Ascending aorta (tissue), 2 donors: ENCODE data around the gene AP1S3. TPM values are rescaled to one million over a fixed set of nuclear protein-coding genes. Genes with fewer than 3 reads are reported as not detected.
A peak's percentile ranks its signal among the peaks of the same experiment; 100 is the strongest.

Source experiments
- DNase-seq, 2 donors: peaks; one replicate each; pipeline ENCODE4 v3.0.0-alpha.2; 2019; ENCODE audit warnings: low spot score in 2 of 2
- H3K27ac ChIP-seq, 2 donors: fragments of 200-600 bp; sonication (generic); one replicate each; pipeline ENCODE4 v1.5.1; 2016 to 2017; ENCODE audit warnings: mild to moderate bottlenecking in 1 of 2
- H3K27me3 ChIP-seq: fragments of 200-600 bp; sonication (generic); one replicate; pipeline ENCODE4 v1.5.1; 2017
- H3K36me3 ChIP-seq, 2 donors: fragments of 200-600 bp; sonication (generic); one replicate each; pipeline ENCODE4 v1.5.1; 2016
- H3K4me1 ChIP-seq, 2 donors: fragments of 200-600 bp; sonication (generic); one replicate each; pipeline ENCODE4 v1.5.1; 2016 to 2017; ENCODE audit warnings: mild to moderate bottlenecking in 1 of 2
- H3K4me3 ChIP-seq, 2 donors: fragments of 200-600 bp; sonication (generic); one replicate each; pipeline ENCODE4 v1.5.1; 2016 to 2017; ENCODE audit warnings: mild to moderate bottlenecking in 1 of 2
- H3K9me3 ChIP-seq, 2 donors: fragments of 200-600 bp; sonication (generic); one replicate each; pipeline ENCODE4 v1.5.1; 2016
- CTCF ChIP-seq, 3 experiments: fragments of 200-600 bp in 2 of 3; fragments of 450-650 bp in 1 of 3; sonication (generic) in 2 of 3; IDR thresholded peaks; one replicate each; pipeline ENCODE4 v1.5.1; 2016 to 2019; ENCODE audit warnings: antibody characterized with exemption in 3 of 3, mild to moderate bottlenecking in 1 of 3, moderate library complexity in 1 of 3
- intact Hi-C: fragments of 100-400 bp; cut with DNase I; formaldehyde crosslinking; loops from one replicate; pipeline ENCODE4 v1.15.1; 2023
- total RNA-seq: library from RNA; depleted of rRNA; stranded (reverse); fragments of >200 nt; gene quantifications from one replicate; pipeline ENCODE4 v1.1.0, GENCODE V29; 2016

Gene AP1S3
- total RNA-seq, 1 donor from 2014 or later = not detected

- no peak for DNase-seq
- H3K36me3 ChIP-seq = no peaks in the 10 kb centered on the region
- intact Hi-C loops = no loop called here
- TF ChIP-seq CTCF (IDR thresholded peaks at IDR 0.05) = no peak
- H3K27ac ChIP-seq = no peak overlapping the region
- no peaks in the 10 kb centered on the region for H3K4me1 ChIP-seq
- H3K4me3 ChIP-seq = no peak overlapping the region
- H3K27me3 ChIP-seq = no peaks in the 10 kb centered on the region
- H3K9me3 ChIP-seq = no peaks in the 10 kb centered on the region
These were observed 63.2 kb downstream of the AP1S3 start for GRCh38 chr2:223774193-223774592.

- H3K27ac ChIP-seq = no peak overlapping the region
- no peaks in the 10 kb centered on the region for H3K36me3 ChIP-seq
- DNase-seq = no peak
- no peaks in the 10 kb centered on the region for H3K9me3 ChIP-seq
- no peak overlapping the region for H3K4me3 ChIP-seq
- intact Hi-C loops = no loop called here
- no peaks in the 10 kb centered on the region for H3K27me3 ChIP-seq
- no peak for TF ChIP-seq CTCF (IDR thresholded peaks at IDR 0.05)
- H3K4me1 ChIP-seq = no peaks in the 10 kb centered on the region
These were observed 65.0 kb downstream of the AP1S3 start for GRCh38 chr2:223772363-223772762.

GRCh38 chr2:223771475-223771874 is 65.9 kb downstream of the AP1S3 start:
- intact Hi-C loops = no loop called here
- no peak for TF ChIP-seq CTCF (IDR thresholded peaks at IDR 0.05)
- no peak overlapping the region for H3K4me3 ChIP-seq
- DNase-seq = no peak
- no peaks in the 10 kb centered on the region for H3K27me3 ChIP-seq
- no peak overlapping the region for H3K27ac ChIP-seq
- H3K4me1 ChIP-seq = no peaks in the 10 kb centered on the region
- H3K36me3 ChIP-seq = no peaks in the 10 kb centered on the region
- H3K9me3 ChIP-seq = no peaks in the 10 kb centered on the region

- no peak for DNase-seq
- H3K4me3 ChIP-seq = no peak overlapping the region
- no peaks in the 10 kb centered on the region for H3K36me3 ChIP-seq
- no peaks in the 10 kb centered on the region for H3K27me3 ChIP-seq
- no peaks in the 10 kb centered on the region for H3K4me1 ChIP-seq
- H3K27ac ChIP-seq = no peak overlapping the region
- intact Hi-C loops = no loop called here
- H3K9me3 ChIP-seq = no peaks in the 10 kb centered on the region
- no peak for TF ChIP-seq CTCF (IDR thresholded peaks at IDR 0.05)
These were observed 69.2 kb downstream of the AP1S3 start for GRCh38 chr2:223768179-223768578.

DNA sequence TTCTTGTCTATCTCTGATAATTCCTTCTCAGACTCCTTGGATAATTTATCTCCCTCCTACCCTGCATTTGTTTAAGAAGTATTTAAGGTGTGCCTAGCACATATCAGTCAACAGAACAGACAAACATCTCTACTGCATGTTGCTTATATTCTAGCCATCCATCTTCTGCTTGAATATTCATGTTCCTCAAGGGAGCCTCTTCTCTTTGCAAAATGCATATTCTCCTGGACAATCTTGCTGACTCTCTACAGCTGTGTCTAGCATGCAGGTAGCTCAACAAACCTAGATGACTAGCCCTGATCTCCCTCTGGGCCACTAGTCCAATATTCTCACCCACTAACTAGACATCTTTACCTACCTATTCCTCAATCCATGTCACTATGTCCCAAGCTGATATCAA is 70.0 kb downstream of the AP1S3 start:
- H3K36me3 ChIP-seq = no peaks in the 10 kb centered on the region
- no peak overlapping the region for H3K4me3 ChIP-seq
- H3K27ac ChIP-seq = no peak overlapping the region
- intact Hi-C loops = no loop called here
- no peak for DNase-seq
- no peaks in the 10 kb centered on the region for H3K4me1 ChIP-seq
- no peaks in the 10 kb centered on the region for H3K9me3 ChIP-seq
- no peaks in the 10 kb centered on the region for H3K27me3 ChIP-seq
- TF ChIP-seq CTCF (IDR thresholded peaks at IDR 0.05) = no peak

- peak overlapping the region in 1 of 2 donors; percentile 46 for H3K27ac ChIP-seq
- H3K36me3 ChIP-seq = no peaks in the 10 kb centered on the region
- no peaks in the 10 kb centered on the region for H3K9me3 ChIP-seq
- no peak for TF ChIP-seq CTCF (IDR thresholded peaks at IDR 0.05)
- DNase-seq = no peak
- no peak overlapping the region for H3K4me3 ChIP-seq
- no peaks in the 10 kb centered on the region for H3K27me3 ChIP-seq
- intact Hi-C loops = no loop called here
- H3K4me1 ChIP-seq = no peaks in the 10 kb centered on the region
These were observed 72.1 kb downstream of the AP1S3 start for GRCh38 chr2:223765221-223765785.
